OCI-M2 (cell line): ENCODE results near the gene PTPRD.

Experiments
- DNase-seq: peaks from one replicate; lab custom pipeline; 2025; ENCODE audit not compliant: unreplicated experiment; lab: John Stamatoyannopoulos, UW

The PTPRD gene

DNA sequence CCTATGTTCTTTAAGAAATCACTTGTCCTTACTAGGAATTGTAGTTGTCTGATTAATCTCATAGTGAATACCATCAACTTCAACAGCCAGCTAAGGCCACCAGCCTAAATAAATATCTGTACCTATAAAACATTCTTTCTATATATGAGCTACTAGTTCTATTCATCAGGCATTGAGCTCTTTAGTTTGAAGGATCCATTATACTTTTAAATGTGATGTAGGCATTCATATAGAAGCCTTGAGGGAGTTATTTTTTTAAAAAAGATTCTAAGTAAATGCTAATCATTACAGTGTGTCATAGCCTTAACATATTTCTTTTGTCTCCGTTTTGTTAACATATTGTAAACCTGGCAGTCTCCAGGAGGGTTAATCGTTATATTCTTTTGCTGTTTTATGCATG is 838.3 kb downstream of the PTPRD start:
- no peak for DNase-seq

- DNase-seq, result no peak
Observed at GRCh38 chr9:9771314-9771713, 841.5 kb downstream of the PTPRD start.

GRCh38 chr9:9764821-9765220 is 848.0 kb downstream of the PTPRD start:
- DNase-seq, result no peak

GRCh38 chr9:9754186-9754585 is 858.6 kb downstream of the PTPRD start:
- no peak for DNase-seq

GRCh38 chr9:9753266-9753665 is 859.5 kb downstream of the PTPRD start:
- DNase-seq, result no peak

DNA sequence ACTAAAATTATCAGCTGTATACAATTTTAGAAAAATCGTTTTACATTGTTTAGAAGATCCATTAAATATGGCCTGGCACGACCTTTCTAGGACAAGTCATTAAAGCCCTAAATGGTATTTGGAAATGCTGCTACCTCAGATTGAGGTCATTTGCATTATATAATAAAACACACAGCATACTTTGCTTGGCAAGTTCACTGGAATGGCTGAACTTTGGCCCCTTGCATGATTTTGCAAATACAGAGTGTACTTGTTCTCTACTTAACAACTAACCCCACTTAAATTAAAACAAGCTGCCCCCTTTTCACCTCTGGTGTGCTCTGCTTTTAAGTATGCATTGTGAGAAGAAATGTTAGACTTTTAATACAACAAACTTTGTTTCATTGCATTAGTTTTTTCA is 860.1 kb downstream of the PTPRD start:
- no peak for DNase-seq

DNA sequence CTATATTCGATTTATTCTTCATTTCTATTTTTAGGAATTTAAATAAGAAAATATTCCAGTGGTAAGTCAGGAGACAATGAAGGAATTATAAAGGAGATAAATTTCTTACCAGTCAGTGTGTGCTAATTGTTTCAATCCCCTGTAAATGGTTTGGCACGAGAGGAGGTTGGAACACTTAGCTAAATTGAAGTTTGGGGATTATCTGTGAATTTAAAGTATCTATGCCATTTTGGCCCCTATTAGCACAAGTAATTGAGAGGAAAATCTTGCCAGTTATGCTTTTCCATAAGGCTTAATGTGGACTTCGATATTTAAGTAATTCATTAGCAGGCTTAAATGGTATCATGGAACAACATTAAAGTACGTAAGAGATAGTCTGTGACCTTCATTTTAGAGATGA is 860.8 kb downstream of the PTPRD start:
- no peak for DNase-seq

GRCh38 chr9:9750719-9751118 is 862.1 kb downstream of the PTPRD start:
- DNase-seq, result no peak

- DNase-seq, result no peak
Observed at GRCh38 chr9:9749591-9749990, 863.2 kb downstream of the PTPRD start.

GRCh38 chr9:9747787-9748186 is 865.0 kb downstream of the PTPRD start:
- DNase-seq, result no peak

DNA sequence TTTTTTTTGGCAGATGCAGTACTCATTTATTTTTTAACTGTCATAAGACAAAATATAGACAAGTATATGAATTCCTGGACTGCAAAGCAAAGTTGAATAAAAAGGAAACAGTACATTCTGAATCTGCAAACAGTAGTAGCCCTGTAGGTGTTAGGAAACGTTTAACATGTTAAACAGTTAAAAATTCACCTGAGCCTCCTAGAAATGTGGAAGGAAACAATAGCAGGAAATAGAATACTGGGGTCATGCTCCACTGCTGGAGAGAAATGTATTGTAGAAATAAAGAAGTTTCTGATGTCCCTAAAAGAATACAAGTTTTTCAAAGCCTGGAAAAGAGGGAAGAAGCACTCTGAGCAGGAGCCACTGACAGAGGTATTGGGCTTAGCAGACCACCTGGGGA is 866.0 kb downstream of the PTPRD start:
- DNase-seq, result no peak

- no peak for DNase-seq
Observed at GRCh38 chr9:9743822-9744221, 869.0 kb downstream of the PTPRD start.

DNA sequence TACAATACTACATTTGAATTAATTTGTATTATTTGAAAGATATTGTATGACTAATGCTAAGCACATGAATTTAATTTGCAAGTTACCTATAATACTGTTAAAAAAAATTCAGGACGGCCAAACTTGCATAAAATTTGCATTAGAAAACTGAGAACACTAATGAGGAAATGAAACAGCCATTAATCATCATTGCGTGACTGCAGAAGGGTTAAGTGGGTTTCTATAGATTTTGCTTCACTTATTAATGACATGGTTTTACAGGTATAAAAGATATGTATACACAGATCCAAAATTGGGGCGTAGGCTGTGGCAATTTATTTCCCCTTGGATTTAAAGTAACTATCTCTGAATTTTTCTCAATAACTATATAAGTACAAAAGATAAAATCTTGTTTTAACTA is 882.6 kb downstream of the PTPRD start:
- DNase-seq, result no peak

GRCh38 chr9:9729082-9729481 is 883.7 kb downstream of the PTPRD start:
- DNase-seq, result no peak

DNA sequence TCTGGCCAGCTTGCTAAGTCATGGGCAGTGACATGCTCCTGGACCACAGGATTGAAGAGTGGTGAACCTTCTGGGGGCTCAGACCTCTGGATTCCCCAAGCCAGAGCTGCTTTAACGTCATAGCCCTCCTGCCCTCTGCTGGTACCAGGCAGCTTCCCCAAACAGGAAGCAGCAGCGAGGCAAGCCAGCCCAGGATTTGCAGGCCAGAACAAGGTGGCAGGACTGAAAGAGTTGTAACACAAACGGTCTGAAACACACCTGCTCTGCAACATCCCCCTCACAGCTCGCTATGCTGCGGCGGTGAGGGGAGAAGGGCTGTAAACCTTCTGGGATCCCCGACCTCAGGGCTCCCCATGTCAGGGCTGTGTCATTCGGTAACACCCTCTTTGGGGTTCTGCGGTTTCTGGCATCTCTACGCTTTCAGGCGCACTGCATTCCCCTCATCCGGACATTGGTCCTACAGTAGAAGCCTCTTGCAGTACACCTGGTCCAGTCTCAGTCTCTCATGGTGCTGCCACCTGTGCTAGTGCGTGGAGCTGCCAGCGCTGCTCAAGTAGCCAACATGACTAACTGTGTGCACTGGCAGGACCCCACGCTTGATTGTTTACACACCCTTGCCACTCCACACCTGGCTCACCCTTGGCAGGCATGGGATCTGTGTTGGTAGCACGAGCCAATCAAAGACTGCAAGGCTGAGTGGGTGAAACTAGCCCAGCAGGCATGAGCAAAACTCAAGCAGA is 893.3 kb downstream of the PTPRD start:
- no peak for DNase-seq

DNA sequence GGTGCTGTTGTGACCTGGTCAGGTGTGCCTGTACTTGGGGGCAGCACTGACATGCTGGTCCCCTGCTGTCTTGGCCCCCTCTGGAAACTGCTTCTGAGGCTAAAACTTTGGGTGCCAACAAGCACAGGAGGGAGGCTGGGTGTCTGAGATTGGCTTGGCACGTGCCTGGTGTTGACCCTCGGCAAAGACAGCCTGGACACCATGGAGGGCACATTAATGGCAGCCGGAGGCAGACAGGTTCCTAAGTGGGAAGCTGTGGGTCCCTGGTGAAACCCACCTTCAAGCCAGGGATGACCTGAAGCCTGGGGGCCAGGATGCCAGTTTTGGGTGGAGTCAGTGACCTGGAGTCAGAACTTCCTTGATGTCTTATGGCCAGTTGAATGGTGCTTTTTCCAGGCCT is 894.1 kb downstream of the PTPRD start:
- DNase-seq, result no peak

- no peak for DNase-seq
Observed at GRCh38 chr9:9679433-9679832, 933.4 kb downstream of the PTPRD start.

DNA sequence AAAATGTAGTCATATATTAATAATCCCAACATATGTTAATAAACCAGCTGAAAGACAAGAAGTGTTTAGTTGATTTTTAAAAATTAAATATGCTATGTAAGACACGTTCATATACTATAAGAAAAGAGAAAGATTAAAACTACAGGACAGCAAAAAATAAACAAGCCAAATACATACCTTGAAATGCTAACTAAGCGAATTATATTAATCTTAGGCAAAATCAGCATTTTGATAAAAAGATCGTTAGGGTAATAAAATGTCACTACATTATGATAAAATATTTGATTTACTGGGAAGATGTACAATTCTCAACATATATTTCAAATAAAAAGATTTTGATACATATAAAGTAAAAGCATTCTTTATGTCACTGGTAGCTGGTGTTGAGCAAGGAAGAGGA is 938.3 kb downstream of the PTPRD start:
- DNase-seq, result no peak

GRCh38 chr9:9670454-9670853 is 942.3 kb downstream of the PTPRD start:
- DNase-seq, result no peak

- DNase-seq, result no peak
Observed at GRCh38 chr9:9645006-9645405, 967.8 kb downstream of the PTPRD start.

DNA sequence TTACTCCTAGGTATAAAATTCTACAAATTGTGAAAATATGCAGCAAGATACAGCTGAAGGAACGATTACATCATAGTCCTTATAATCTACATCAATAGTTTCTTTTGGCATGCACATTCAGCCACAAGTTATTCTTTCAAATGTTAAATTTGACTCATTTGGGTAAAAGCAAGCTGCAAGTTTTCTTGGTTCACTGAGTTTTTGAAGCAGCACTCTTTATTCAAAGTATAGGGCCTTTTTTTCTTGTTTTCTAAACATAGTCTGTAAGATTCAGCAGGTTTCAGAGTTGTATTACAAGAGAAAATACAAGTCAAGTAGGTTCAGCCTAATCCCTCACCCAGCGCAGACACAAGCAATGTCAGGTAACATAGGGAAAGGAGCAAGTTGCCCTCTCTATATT is 981.5 kb downstream of the PTPRD start:
- DNase-seq, result no peak

GRCh38 chr9:9625248-9625647 is 987.6 kb downstream of the PTPRD start:
- no peak for DNase-seq

GRCh38 chr9:9623506-9623905 is 989.3 kb downstream of the PTPRD start:
- no peak for DNase-seq
